Tibial artery (tissue), 4 donors: ENCODE measurements around the gene CDC42BPG.

Experiments used
- DNase-seq, 2 donors: peaks; one replicate each; pipeline ENCODE4 v3.0.0-alpha.2; 2019
- H3K27ac ChIP-seq, 2 donors: fragments of 200-600 bp; sonication (generic) in 1 of 2; 1 replicate in 1 of 2; 2 replicates in 1 of 2; pipeline ENCODE4 v1.5.1; 2018 to 2019; ENCODE audit warnings: mild to moderate bottlenecking in 1 of 2
- H3K27me3 ChIP-seq, 2 donors: fragments of 200-600 bp; sonication (generic) in 1 of 2; one replicate each; pipeline versions ENCODE4 v1.5.1 to v1.6.0; 2016 to 2019
- H3K36me3 ChIP-seq, 3 donors: fragments of 200-600 bp; sonication (generic) in 2 of 3; one replicate each; pipeline ENCODE4 v1.5.1; 2016 to 2019; ENCODE audit warnings: mild to moderate bottlenecking in 2 of 3
- H3K4me1 ChIP-seq, 4 donors: fragments of 200-600 bp; sonication (generic) in 2 of 4; 1 replicate in 3 of 4; 2 replicates in 1 of 4; pipeline ENCODE4 v1.5.1; 2016 to 2019
- H3K4me3 ChIP-seq, 2 donors: fragments of 200-600 bp; sonication (generic) in 1 of 2; 1 replicate in 1 of 2; 2 replicates in 1 of 2; pipeline ENCODE4 v1.5.1; 2018 to 2019; ENCODE audit warnings: mild to moderate bottlenecking in 2 of 2
- H3K9me3 ChIP-seq, 3 donors: fragments of 200-600 bp; sonication (generic) in 1 of 3; one replicate each; pipeline ENCODE4 v1.5.1; 2016 to 2019
- CTCF ChIP-seq, 2 experiments: fragments of 200-600 bp in 1 of 2; fragments of 450-650 bp in 1 of 2; IDR thresholded peaks; one replicate each; pipeline ENCODE4 v1.5.1; 2017 to 2019; ENCODE audit warnings: antibody characterized with exemption in 2 of 2, mild to moderate bottlenecking in 1 of 2, moderate library complexity in 1 of 2
- intact Hi-C: fragments of 100-400 bp; cut with DNase I; formaldehyde crosslinking; loops from one replicate; pipeline ENCODE4 v1.15.0; 2023; ENCODE audit warnings: low total_unique reads

CDC42BPG gene

GRCh38 chr11:64789331-64790204, 54.9 kb downstream of the CDC42BPG start:
- no peaks in the 10 kb centered on the region for H3K4me1 ChIP-seq
- no peak for TF ChIP-seq CTCF (IDR thresholded peaks at IDR 0.05)
- DNase-seq: no peak
- H3K27me3 ChIP-seq: no peaks in the 10 kb centered on the region
- peaks cover 0 to 56% (median 15%) of the 10 kb centered on the region in 3 donors for H3K36me3 ChIP-seq
- H3K27ac ChIP-seq: no peak overlapping the region
- no peak overlapping the region for H3K4me3 ChIP-seq
- no peaks in the 10 kb centered on the region for H3K9me3 ChIP-seq
- intact Hi-C loops: loop anchor here (5.0 kb wide), 1 partner anchor 103 kb away; no protein-coding TSS in a partner anchor

- peaks cover 0 to 56% (median 15%) of the 10 kb centered on the region in 3 donors for H3K36me3 ChIP-seq
- no peak overlapping the region for H3K27ac ChIP-seq
- H3K4me3 ChIP-seq: no peak overlapping the region
- intact Hi-C loops: loop anchor here (5.0 kb wide), 1 partner anchor 104 kb away; no protein-coding TSS in a partner anchor
- peak in 1 of 2 donors; percentile 4 for DNase-seq
- no peaks in the 10 kb centered on the region for H3K4me1 ChIP-seq
- H3K9me3 ChIP-seq: no peaks in the 10 kb centered on the region
- H3K27me3 ChIP-seq: no peaks in the 10 kb centered on the region
- no peak for TF ChIP-seq CTCF (IDR thresholded peaks at IDR 0.05)
Measured at GRCh38 chr11:64788321-64789215, 55.9 kb downstream of the CDC42BPG start.

- H3K27ac ChIP-seq: no peak overlapping the region
- peaks cover 0 to 49% (median 15%) of the 10 kb centered on the region in 3 donors for H3K36me3 ChIP-seq
- peak in 1 of 2 donors; percentile 43 for DNase-seq
Measured at GRCh38 chr11:64787526-64788320, 56.7 kb downstream of the CDC42BPG start.

GRCh38 chr11:64786308-64786707, 58.1 kb downstream of the CDC42BPG start:
- peaks cover 0 to 35% (median 15%) of the 10 kb centered on the region in 3 donors for H3K36me3 ChIP-seq
- no peak overlapping the region for H3K27ac ChIP-seq
- H3K4me3 ChIP-seq: no peak overlapping the region
- H3K27me3 ChIP-seq: no peaks in the 10 kb centered on the region
- no peak for TF ChIP-seq CTCF (IDR thresholded peaks at IDR 0.05)
- intact Hi-C loops: loop anchor here (5.0 kb wide), 1 partner anchor 106 kb away; no protein-coding TSS in a partner anchor
- peak in 1 of 2 donors; percentile 18 for DNase-seq
- H3K4me1 ChIP-seq: no peaks in the 10 kb centered on the region
- H3K9me3 ChIP-seq: no peaks in the 10 kb centered on the region

More at GRCh38 chr11:64787526-64788320, 56.7 kb downstream of the CDC42BPG start:
- Histone ChIP-seq H3K27me3 (no peaks in the 10 kb centered on the region), H3K4me3 (no peak overlapping the region), H3K4me1 (no peaks in the 10 kb centered on the region), H3K9me3 (no peaks in the 10 kb centered on the region)
- intact Hi-C loops: loop anchor here (5.0 kb wide), 1 partner anchor 105 kb away; no protein-coding TSS in a partner anchor
- peak; percentile 53 to 56 for TF ChIP-seq CTCF (IDR thresholded peaks at IDR 0.05)
